Astrocyte (in vitro differentiated cells and primary cell): Measurements from ENCODE around the gene ENTPD5. TPM values are rescaled to one million over a fixed set of nuclear protein-coding genes. Genes with fewer than 3 reads are reported as not detected.

ENCODE experiments used
- DNase-seq: peaks from one replicate; pipeline ENCODE4 v3.0.0-alpha.2; 2010; ENCODE audit warnings: low read depth
- FAIRE-seq: peaks from 2 replicates; lab custom pipeline; 2011; peaks lifted over from hg19 to GRCh38; lab: Jason Lieb, UNC
- H2AFZ ChIP-seq: 2 replicates; pipeline ENCODE4 v1.6.0; 2012; ENCODE audit warnings: low read depth, low read length, inconsistent platforms
- H3K27ac ChIP-seq: 2 replicates; pipeline ENCODE4 v1.5.1; 2011; ENCODE audit warnings: low read depth, low read length, inconsistent platforms
- H3K27me3 ChIP-seq: 2 replicates; pipeline ENCODE4 v1.6.0; 2011; ENCODE audit warnings: low read length, inconsistent platforms; ENCODE audit not compliant: insufficient read depth
- H3K36me3 ChIP-seq: 2 replicates; pipeline ENCODE4 v1.5.1; 2011; ENCODE audit warnings: low read length, inconsistent platforms; ENCODE audit not compliant: insufficient read depth
- H3K4me1 ChIP-seq: 2 replicates; pipeline ENCODE4 v1.5.1; 2011; ENCODE audit warnings: low read length, inconsistent platforms; ENCODE audit not compliant: insufficient read depth
- H3K4me2 ChIP-seq: 2 replicates; pipeline ENCODE4 v1.6.0; 2012; ENCODE audit warnings: low read length, inconsistent platforms
- H3K4me3 ChIP-seq: 2 replicates; pipeline ENCODE4 v1.5.1; 2011; ENCODE audit warnings: low read depth, mild to moderate bottlenecking, low read length, inconsistent platforms; ENCODE audit not compliant: insufficient read depth
- H3K79me2 ChIP-seq: 2 replicates; pipeline ENCODE4 v1.6.0; 2012; ENCODE audit warnings: mild to moderate bottlenecking, low read length, inconsistent platforms; ENCODE audit not compliant: insufficient read depth
- H3K9ac ChIP-seq: 2 replicates; pipeline ENCODE4 v1.6.0; 2012; ENCODE audit warnings: mild to moderate bottlenecking, low read length, inconsistent platforms
- H3K9me3 ChIP-seq: 2 replicates; pipeline ENCODE4 v1.5.1; 2012; ENCODE audit warnings: low read depth, mild to moderate bottlenecking, low read length, inconsistent platforms; ENCODE audit not compliant: insufficient read depth
- H4K20me1 ChIP-seq: 2 replicates; pipeline ENCODE4 v1.6.0; 2012; ENCODE audit warnings: low read length, inconsistent platforms; ENCODE audit not compliant: insufficient read depth
- H3K27ac Mint-ChIP-seq: one replicate; pipeline ENCODE4 v1.8.0; 2021; ENCODE audit warnings: mild to moderate bottlenecking, mixed read lengths; ENCODE audit not compliant: unreplicated experiment
- H3K27me3 Mint-ChIP-seq: one replicate; pipeline ENCODE4 v1.8.0; 2021; ENCODE audit warnings: low read depth, mixed read lengths; ENCODE audit not compliant: unreplicated experiment
- H3K36me3 Mint-ChIP-seq: one replicate; pipeline ENCODE4 v1.8.0; 2021; ENCODE audit warnings: low read depth, mixed read lengths; ENCODE audit not compliant: unreplicated experiment
- H3K4me1 Mint-ChIP-seq: one replicate; pipeline ENCODE4 v1.8.0; 2021; ENCODE audit warnings: low read depth, mixed read lengths; ENCODE audit not compliant: unreplicated experiment
- H3K4me3 Mint-ChIP-seq: one replicate; pipeline ENCODE4 v1.8.0; 2021; ENCODE audit warnings: mild to moderate bottlenecking, moderate library complexity, mixed read lengths; ENCODE audit not compliant: unreplicated experiment
- H3K9me3 Mint-ChIP-seq: one replicate; pipeline ENCODE4 v1.8.0; 2021; ENCODE audit warnings: mild to moderate bottlenecking, mixed read lengths; ENCODE audit not compliant: unreplicated experiment
- EZH2 ChIP-seq: IDR thresholded peaks from 2 replicates; pipeline ENCODE4 v1.6.1; 2012; ENCODE audit warnings: mild to moderate bottlenecking, low read length, inconsistent platforms; ENCODE audit not compliant: insufficient read depth
- total RNA-seq: library from RNA; stranded (reverse); gene quantifications from 2 replicates; pipeline ENCODE4 v1.2.1, GENCODE V29; 2021
- TF ChIP-seq, protein P1 (sequence below): IDR thresholded peaks from 2 replicates; pipeline ENCODE4 v1.5.1; 2011; ENCODE audit warnings: low read depth, mild to moderate bottlenecking, inconsistent platforms, low read length, moderate library complexity; ENCODE audit not compliant: insufficient read depth

Gene ENTPD5
- total RNA-seq, 1 donor from 2014 or later = 9.5 TPM

DNA sequence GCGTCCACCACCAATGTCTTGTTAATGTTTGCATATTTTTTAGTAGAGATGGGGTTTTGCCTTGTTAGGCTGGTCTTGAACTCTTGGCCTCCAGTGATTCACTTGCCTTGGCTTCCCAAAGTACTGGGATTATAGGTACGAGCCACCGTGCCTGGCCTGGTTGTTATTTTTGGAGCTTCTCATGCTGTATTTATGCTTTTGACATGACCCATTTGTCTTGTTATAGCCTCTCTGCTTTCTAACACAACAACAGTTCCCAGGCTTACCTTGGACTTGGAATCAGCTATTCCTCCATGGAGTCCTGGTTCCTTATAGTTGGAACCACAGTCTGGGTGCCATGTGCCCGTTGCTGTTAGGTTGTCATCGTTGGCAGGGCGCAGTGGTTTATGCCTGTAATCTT, 102.8 kb downstream of the ENTPD5 start:
- no peaks in the 10 kb centered on the region for H3K9me3 Mint-ChIP-seq
- no peaks in the 10 kb centered on the region for H3K9me3 ChIP-seq
- H3K4me1 ChIP-seq = peaks cover 10% of the 10 kb centered on the region
- no peaks in the 10 kb centered on the region for H3K27me3 ChIP-seq
- peaks cover 16% of the 10 kb centered on the region for H3K36me3 ChIP-seq
- TF ChIP-seq EZH2 = no peak
- TF ChIP-seq, protein P1, sequence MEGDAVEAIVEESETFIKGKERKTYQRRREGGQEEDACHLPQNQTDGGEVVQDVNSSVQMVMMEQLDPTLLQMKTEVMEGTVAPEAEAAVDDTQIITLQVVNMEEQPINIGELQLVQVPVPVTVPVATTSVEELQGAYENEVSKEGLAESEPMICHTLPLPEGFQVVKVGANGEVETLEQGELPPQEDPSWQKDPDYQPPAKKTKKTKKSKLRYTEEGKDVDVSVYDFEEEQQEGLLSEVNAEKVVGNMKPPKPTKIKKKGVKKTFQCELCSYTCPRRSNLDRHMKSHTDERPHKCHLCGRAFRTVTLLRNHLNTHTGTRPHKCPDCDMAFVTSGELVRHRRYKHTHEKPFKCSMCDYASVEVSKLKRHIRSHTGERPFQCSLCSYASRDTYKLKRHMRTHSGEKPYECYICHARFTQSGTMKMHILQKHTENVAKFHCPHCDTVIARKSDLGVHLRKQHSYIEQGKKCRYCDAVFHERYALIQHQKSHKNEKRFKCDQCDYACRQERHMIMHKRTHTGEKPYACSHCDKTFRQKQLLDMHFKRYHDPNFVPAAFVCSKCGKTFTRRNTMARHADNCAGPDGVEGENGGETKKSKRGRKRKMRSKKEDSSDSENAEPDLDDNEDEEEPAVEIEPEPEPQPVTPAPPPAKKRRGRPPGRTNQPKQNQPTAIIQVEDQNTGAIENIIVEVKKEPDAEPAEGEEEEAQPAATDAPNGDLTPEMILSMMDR = no peak
- H3K4me1 Mint-ChIP-seq = peaks cover 4% of the 10 kb centered on the region
- H3K27ac ChIP-seq = no peak overlapping the region
- H3K27me3 Mint-ChIP-seq = no peaks in the 10 kb centered on the region
- no peak overlapping the region for H3K4me3 Mint-ChIP-seq
- peaks cover 34% of the 10 kb centered on the region for H3K79me2 ChIP-seq
- peaks cover 50% of the 10 kb centered on the region for H4K20me1 ChIP-seq
- no peak overlapping the region for H3K27ac Mint-ChIP-seq
- FAIRE-seq (no peak), DNase-seq (no peak)
- H3K9ac ChIP-seq = no peak overlapping the region
- H3K4me3 ChIP-seq = no peak overlapping the region
- peaks cover 23% of the 10 kb centered on the region for H3K36me3 Mint-ChIP-seq
- no peak overlapping the region for H3K4me2 ChIP-seq
- H2AFZ ChIP-seq = no peak overlapping the region

DNA sequence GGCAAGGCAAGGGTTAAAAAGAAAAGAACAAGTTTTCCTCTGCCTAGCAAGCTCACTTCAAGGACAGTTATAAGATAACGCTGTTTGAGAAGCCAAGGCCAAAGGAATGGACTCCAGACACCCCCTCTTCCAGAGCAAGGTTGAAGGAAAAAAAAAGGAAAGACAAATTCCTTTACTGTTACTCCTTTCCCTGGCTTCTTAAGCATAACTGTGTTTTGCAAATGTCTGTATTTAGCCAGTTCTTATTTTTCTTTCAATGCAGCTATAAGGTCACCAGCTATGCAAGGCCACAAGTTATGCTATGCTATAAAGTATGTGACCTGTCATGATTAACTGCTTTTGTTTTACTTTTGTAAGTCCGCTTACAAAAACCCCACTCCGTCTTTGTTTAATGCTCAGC, 105.8 kb downstream of the ENTPD5 start:
- H3K36me3 ChIP-seq = peaks cover 34% of the 10 kb centered on the region
- peak overlapping the region; percentile 16 for H3K9ac ChIP-seq
- peaks cover 4% of the 10 kb centered on the region for H3K4me1 Mint-ChIP-seq
- H3K9me3 Mint-ChIP-seq = no peaks in the 10 kb centered on the region
- TF ChIP-seq, protein P1 = no peak
- TF ChIP-seq EZH2 = no peak
- peaks cover 30% of the 10 kb centered on the region for H3K36me3 Mint-ChIP-seq
- H3K4me3 Mint-ChIP-seq = no peak overlapping the region
- peaks cover 28% of the 10 kb centered on the region for H3K79me2 ChIP-seq
- H3K27me3 ChIP-seq = no peaks in the 10 kb centered on the region
- no peaks in the 10 kb centered on the region for H3K27me3 Mint-ChIP-seq
- FAIRE-seq (no peak), DNase-seq (peak; percentile 76)
- H3K27ac ChIP-seq = peak overlapping the region; percentile 39
- no peaks in the 10 kb centered on the region for H3K9me3 ChIP-seq
- peaks cover 30% of the 10 kb centered on the region for H4K20me1 ChIP-seq
- H3K4me2 ChIP-seq = peak overlapping the region; percentile 40
- peaks cover 10% of the 10 kb centered on the region for H3K4me1 ChIP-seq
- H3K4me3 ChIP-seq = no peak overlapping the region
- no peak overlapping the region for H3K27ac Mint-ChIP-seq
- H2AFZ ChIP-seq = no peak overlapping the region

DNA sequence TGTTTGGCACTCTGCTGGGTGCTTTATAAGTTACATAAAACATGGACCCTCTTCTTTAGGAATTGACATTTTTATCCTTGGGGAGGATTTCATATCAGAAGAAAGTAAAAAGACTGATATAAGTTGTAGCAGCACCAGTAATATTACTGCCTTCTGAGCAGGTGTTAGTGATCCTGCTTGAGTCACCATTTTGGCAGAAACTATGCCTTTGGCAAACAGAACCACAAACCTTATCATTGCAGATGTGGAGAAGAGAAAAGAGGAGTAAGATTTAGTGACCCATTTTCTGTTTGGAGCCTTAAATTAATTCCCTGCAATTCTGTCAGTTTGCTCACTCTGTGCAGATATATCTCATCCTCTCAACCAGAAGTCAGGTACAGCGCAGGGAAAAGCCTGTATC, 109.4 kb downstream of the ENTPD5 start:
- no peaks in the 10 kb centered on the region for H3K27me3 ChIP-seq
- Mint-ChIP-seq H3K27me3 (no peaks in the 10 kb centered on the region), H3K27ac (no peak overlapping the region), H3K9me3 (no peaks in the 10 kb centered on the region), H3K36me3 (peaks cover 33% of the 10 kb centered on the region), H3K4me1 (peaks cover 4% of the 10 kb centered on the region), H3K4me3 (no peak overlapping the region)
- no peak overlapping the region for H3K9ac ChIP-seq
- peaks cover 12% of the 10 kb centered on the region for H3K79me2 ChIP-seq
- no peaks in the 10 kb centered on the region for H3K9me3 ChIP-seq
- H2AFZ ChIP-seq = no peak overlapping the region
- H3K4me1 ChIP-seq = peaks cover 6% of the 10 kb centered on the region
- no peak for TF ChIP-seq EZH2
- TF ChIP-seq, protein P1 = no peak
- peak; percentile 42 for DNase-seq
- no peak overlapping the region for H3K4me2 ChIP-seq
- H4K20me1 ChIP-seq = peaks cover 11% of the 10 kb centered on the region
- no peak overlapping the region for H3K27ac ChIP-seq
- H3K4me3 ChIP-seq = no peak overlapping the region
- peaks cover 55% of the 10 kb centered on the region for H3K36me3 ChIP-seq
- FAIRE-seq = no peak
